Activated CD4-positive, alpha-beta T cell treated with anti-CD3 and anti-CD28 coated beads for 24 hours (primary cell): Measurements from ENCODE around the gene CLDN2.

Experiments used
- DNase-seq, 2 donors: peaks; one replicate each; pipeline ENCODE4 v3.0.0-alpha.2; 2020; ENCODE audit warnings: low read depth in 2 of 2

Gene CLDN2

GRCh38 chrX:106921637-106922036 lies 1.4 kb downstream of the CLDN2 start:
- DNase-seq: no peak

GRCh38 chrX:106927023-106927422 lies 6.8 kb downstream of the CLDN2 start:
- no peak for DNase-seq

DNA sequence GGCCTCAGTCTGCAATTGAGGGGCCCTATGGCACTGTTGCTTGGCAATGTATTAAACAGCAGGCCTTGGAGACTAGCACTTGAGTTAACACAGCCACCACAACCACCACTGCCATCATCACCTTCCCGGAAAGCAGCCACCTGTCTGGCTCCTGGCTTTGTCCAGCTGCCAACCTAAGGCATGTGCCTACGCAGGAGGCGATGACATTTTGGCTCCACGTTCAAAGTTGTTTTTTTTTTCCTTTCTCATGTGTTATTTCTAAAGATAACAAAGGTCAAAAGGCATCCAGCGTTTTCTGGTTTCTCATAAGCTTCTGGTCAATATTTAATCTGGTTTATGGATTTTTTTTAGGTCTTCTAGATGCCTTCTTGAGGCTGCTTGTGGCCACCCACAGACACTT lies 7.5 kb downstream of the CLDN2 start:
- no peak for DNase-seq

GRCh38 chrX:106928227-106928626 lies 8.0 kb downstream of the CLDN2 start:
- no peak for DNase-seq

DNA sequence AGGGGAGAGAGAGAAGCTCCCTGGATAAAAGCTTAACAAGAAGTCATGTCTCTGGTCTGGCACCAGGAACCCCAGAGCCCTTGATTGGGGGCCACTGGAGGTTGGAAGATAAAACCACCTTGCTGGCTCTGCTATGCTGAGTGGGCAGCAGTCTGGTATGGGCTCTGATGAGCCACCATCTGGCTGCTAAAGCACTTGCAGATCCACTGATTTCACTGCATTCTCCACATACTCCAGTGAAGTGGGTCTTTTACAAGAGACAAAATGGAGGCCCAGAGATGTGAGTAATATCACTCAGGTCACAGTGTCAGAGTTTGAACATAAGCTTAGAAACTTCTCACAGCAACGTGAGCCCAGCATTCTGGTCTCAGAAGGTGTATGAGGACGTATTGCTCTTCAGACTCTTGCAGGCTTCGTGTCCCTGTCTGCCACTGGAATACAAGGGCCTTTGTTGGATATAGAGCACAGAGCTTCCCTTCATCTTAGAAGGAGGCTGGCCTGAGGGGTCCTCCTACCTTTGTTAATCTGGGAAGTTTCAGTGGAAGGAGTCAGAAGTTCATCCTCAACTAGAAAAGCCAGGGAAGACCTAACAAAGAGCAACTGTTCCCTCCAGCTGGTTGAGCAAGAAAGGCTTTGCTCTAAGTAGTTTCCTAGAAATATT lies 11.8 kb downstream of the CLDN2 start:
- DNase-seq: no peak

GRCh38 chrX:106932492-106932923 lies 12.3 kb downstream of the CLDN2 start:
- DNase-seq: no peak

DNA sequence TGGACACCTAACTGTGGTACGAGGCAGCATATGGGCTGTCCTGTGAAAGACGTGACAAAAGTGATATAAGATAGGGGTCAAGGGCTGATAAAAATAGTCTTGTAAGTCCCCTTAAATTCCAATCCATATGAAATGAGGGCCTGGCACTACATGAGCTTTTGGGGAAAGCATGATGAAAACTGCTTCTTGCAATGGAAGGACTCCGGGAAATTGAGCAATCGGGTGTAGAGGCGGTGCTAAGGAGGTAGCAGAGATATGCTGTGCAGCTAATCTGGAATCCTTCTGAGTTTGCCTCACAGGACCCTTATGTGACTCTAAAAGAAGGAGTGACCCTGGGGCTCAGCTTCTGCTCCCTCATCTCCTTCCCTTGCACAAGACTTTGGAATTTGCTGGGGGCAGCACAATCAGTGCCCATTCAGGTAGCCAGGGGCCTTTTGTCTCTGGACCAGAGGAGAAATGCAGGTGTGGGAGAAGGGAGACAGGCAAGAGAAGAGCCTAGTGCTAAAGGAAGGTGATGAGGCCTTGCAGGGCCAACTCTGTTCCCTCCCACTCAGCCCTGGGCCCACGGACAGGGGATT lies 12.8 kb downstream of the CLDN2 start:
- DNase-seq: no peak

- no peak for DNase-seq
These were observed 13.3 kb downstream of the CLDN2 start for GRCh38 chrX:106933538-106933961.

- DNase-seq: no peak
These were observed 15.0 kb downstream of the CLDN2 start for GRCh38 chrX:106935175-106935574.

DNA sequence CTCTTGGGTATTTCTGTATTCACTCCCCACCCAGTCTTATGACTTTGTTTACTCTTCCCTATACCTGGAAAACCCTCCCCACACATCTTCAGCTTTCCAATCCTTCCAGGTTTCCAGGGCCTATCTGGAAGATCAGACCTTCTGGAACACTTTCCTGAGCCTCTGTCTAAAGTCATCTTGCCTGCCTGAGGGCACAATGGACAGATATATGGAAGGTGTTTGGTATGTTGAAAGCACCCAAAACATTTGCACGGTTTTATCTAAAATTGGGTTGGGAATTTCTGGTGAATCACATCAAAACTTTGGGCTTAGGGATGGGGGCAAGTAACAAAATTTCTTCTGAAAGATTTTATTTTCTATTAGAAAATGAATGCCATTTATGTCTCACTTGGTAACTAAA lies 16.0 kb downstream of the CLDN2 start:
- no peak for DNase-seq

DNA sequence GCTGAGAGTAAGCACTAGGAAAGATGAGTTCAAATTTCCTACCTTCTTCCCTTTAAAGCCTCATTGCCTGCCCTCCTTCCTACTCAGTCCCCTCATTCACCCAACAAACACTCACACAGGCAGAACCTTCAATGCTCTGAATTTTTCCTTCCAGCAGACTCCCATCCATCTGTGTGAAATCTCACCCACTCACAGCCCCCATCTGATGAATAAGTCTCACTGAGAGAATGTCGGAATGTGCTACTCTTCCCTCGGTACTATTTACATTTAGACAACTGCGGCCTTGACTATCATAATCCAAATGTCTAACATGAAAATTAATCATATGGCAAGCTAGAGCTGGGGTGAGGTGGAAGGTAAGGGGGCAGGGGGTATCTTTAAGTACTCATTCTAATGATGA lies 19.4 kb downstream of the CLDN2 start:
- DNase-seq: no peak

DNA sequence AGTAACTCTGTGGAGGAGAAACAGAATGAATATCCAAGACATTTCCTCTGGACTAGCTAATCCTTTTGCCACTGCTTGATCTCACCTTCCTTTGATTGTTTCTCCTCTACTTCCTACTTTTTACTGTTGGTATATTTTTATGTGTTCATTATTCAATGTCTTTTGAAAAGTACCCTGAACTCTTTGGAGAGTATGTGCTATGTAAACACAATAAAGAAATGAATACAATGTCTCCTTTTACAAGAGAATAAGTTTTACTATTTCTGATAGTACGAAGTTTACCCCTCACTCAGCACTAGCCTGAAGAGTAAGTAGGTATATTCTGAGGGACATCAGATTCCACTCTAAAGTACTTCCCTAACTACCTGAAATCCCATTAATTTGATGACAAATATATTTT lies 19.9 kb downstream of the CLDN2 start:
- no peak for DNase-seq

- no peak for DNase-seq
These were observed 26.3 kb downstream of the CLDN2 start for GRCh38 chrX:106946464-106946863.

DNA sequence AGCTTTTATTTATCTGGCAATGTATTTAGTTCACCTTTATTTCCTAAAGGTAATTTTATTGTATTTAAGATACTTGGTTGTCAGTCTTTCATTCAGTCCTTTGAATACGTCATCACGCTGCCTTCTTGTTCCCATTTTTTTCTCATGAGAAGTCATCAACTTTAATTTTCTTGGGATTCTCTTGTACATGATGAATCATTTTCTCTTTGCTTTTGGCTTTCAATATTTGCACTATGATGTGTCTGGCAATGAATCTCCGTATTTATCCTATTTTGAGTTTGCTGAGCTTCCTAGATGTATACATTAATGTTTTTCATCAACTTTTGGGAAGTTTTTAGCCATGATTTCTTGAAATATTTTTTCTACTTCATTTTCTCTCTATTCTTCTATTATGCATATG lies 28.4 kb downstream of the CLDN2 start:
- DNase-seq: no peak

DNA sequence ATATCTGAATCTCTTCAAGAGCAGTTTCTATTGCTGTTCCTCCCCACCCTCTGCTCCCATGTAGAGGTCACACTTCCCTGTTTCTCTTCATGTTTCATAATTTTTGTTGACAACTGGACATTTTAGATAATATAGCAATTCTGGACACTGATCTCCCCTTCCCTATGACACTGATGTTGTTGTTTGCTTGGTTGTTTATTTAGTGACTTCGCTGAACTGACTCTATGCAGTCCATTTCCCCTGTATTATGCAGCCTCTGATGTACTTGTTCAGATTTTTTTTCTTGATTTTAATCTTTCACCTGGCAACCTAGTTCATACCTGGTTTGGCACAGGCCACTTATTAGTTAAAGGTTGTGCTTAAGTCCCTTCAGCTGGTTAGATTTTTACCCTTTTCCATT lies 29.2 kb downstream of the CLDN2 start:
- DNase-seq: no peak

GRCh38 chrX:106950381-106950780 lies 30.2 kb downstream of the CLDN2 start:
- DNase-seq: no peak

GRCh38 chrX:106951230-106951629 lies 31.0 kb downstream of the CLDN2 start:
- DNase-seq: no peak

DNA sequence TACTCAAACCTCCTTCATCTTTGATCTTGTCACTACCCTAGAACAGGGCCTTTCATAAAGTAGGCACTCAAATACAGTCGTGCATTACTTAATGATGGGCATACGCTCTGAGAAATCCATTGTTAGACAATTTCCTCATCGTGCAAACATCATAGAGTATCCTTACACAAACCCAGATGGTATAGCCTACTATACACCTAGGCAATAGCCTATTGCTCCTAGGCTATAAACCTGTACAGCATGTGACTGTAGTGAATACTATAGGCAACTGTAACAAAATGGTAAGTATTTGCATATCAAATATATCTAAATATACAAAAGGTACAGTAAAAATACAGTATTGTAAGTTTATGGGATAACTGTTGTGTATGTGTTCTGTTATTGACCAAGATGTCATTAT lies 31.9 kb downstream of the CLDN2 start:
- DNase-seq: no peak

DNA sequence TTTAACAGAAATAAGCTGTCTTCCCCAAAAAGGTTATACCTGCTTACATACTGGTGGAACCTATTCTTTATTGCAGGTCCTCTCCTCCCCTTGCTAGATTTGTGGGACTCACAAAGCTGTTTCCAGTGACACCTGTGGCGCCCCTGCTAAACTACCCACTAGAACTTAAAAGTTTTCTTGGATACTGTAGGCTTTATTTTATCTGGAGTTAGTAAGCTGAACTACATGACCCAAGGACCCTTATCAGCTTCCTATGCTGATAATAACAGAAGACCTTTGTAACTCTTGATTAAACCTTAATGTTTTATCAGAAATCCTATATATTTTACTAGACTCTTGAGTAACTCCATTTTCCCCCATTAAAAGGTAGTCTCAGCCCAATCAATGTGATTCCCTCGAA lies 32.3 kb downstream of the CLDN2 start:
- no peak for DNase-seq

DNA sequence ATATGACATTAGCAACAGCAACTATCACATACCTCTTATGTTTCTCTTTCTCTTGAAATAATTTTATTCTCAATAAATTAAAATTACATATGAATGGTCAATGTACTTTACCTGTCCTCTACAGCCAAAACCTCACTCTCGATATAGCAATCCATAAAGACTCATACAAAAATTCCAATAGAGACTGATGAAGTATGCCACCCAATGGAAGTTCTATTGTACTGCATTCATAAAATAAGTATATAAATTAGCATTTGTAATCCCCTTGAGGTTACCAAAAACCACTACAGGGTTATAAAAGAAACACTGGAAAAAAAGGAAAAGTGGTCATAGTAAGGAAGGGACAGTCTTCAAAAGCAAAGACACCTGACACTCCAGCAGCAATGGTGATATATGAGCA lies 32.8 kb downstream of the CLDN2 start:
- DNase-seq: no peak

- DNase-seq: no peak
These were observed 33.8 kb downstream of the CLDN2 start for GRCh38 chrX:106954041-106954440.

- no peak for DNase-seq
These were observed 35.0 kb downstream of the CLDN2 start for GRCh38 chrX:106955004-106955772.

DNA sequence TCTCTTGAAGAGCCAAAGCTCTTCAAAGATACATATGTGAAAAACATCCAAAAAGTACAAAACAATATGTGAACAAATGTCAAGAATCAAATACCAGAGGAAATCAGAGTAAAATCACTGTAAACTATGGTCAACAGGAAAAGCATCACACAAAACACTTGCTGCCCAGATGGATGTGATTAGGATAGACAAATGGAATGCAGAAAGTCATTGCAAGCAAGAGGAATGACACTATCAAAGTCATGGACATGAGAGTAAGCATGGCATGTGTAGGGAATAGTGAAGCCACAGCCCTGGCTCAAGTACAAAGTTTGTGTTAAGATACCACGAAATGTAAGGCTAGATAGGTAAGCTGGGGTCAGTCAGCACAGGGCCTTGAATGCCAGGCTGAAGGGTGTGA lies 37.7 kb downstream of the CLDN2 start:
- DNase-seq: no peak
